Kidney (tissue), 14 donors: Measurements from ENCODE around the gene MRC2. TPM values are rescaled to one million over a fixed set of nuclear protein-coding genes. Genes with fewer than 3 reads are reported as not detected.

Source experiments
- DNase-seq, 5 donors: peaks; one replicate each; pipeline ENCODE4 v3.0.0-alpha.2; 2013 to 2020
- FAIRE-seq: peaks from 2 replicates; lab custom pipeline; 2012; peaks lifted over from hg19 to GRCh38; lab: Jason Lieb, UNC
- H3K27ac ChIP-seq, 2 donors: one replicate each; pipeline ENCODE4 v1.7.0; 2013; ENCODE audit warnings: low read depth in 2 of 2, low read length in 2 of 2, inconsistent platforms in 1 of 2
- H3K27me3 ChIP-seq: one replicate; pipeline ENCODE4 v1.7.1; 2013; ENCODE audit warnings: low read length, inconsistent platforms; ENCODE audit not compliant: control insufficient read depth, insufficient read depth
- H3K36me3 ChIP-seq, 3 donors: one replicate each; pipeline versions ENCODE4 v1.7.0 to v1.7.1; 2013; ENCODE audit warnings: low read length in 3 of 3, control low read depth in 1 of 3, inconsistent platforms in 1 of 3; ENCODE audit not compliant: insufficient read depth in 3 of 3, control insufficient read depth in 2 of 3
- H3K4me1 ChIP-seq, 3 donors: one replicate each; pipeline versions ENCODE4 v1.7.0 to v1.7.1; 2013; ENCODE audit warnings: low read length in 3 of 3, inconsistent platforms in 1 of 3, low read depth in 1 of 3; ENCODE audit not compliant: control insufficient read depth in 2 of 3, insufficient read depth in 2 of 3
- H3K4me3 ChIP-seq, 3 donors: one replicate each; pipeline versions ENCODE4 v1.7.0 to v1.8.1; 2013; ENCODE audit warnings: low read length in 3 of 3, control low read depth in 1 of 3, inconsistent platforms in 1 of 3
- H3K9ac ChIP-seq, 3 donors: one replicate each; pipeline versions ENCODE4 v1.7.0 to v1.7.1; 2013; ENCODE audit warnings: low read length in 3 of 3, control low read depth in 1 of 3, inconsistent platforms in 1 of 3
- H3K9me3 ChIP-seq, 3 donors: one replicate each; pipeline versions ENCODE4 v1.7.0 to v1.7.1; 2013; ENCODE audit warnings: low read length in 3 of 3, control low read depth in 1 of 3, inconsistent platforms in 1 of 3; ENCODE audit not compliant: control insufficient read depth in 2 of 3, insufficient read depth in 1 of 3
- CTCF ChIP-seq: IDR thresholded peaks from 3 replicates; pipeline ENCODE4 v1.5.1; 2012; ENCODE audit warnings: mild to moderate bottlenecking, moderate library complexity, borderline replicate concordance; ENCODE audit not compliant: insufficient read depth; ENCODE audit errors: extremely low read depth
- intact Hi-C: fragments of 100-400 bp; cut with DNase I; formaldehyde crosslinking; loops from one replicate; pipeline ENCODE4 v1.11.1; 2022
- polyA plus RNA-seq: library from polyadenylated mRNA; stranded (reverse); fragments of 350-450 nt; fragmentation: Illumina TruSeq; extraction: RNeasy Lipid Tissue Mini Kit (QIAGEN cat#74804); gene quantifications from one replicate; pipeline ENCODE4 v1.2.3, GENCODE V29; 2014; ENCODE audit warnings: low read depth, low replicate concordance; ENCODE audit not compliant: insufficient read depth
- total RNA-seq: library from RNA; stranded (reverse); fragmentation: NEBNext Ultra II Directional; extraction: Animal tissue kit (Norgen Biotek cat#: 25700); gene quantifications from one replicate; pipeline ENCODE4 v1.2.1, GENCODE V29; 2021
- donor health status: control.
- donor health status: control.
- donor health status: control.
- donor health status: control.
- donor health status: control.
- donor health status: DM: yes; HTN: yes; CAD: no.
- donor health status: Normal renal cell carcinoma (clear cell type).

MRC2 gene
- total and polyA plus RNA-seq, 2 donors from 2014 or later: 18.0 to 23.7 TPM

GRCh38 chr17:62656446-62656845 lies 29.0 kb downstream of the MRC2 start:
- no peak overlapping the region for H3K9ac ChIP-seq
- H3K36me3 ChIP-seq: no peaks in the 10 kb centered on the region
- H3K9me3 ChIP-seq: peaks cover 0 to 5% (median 0%) of the 10 kb centered on the region in 3 donors
- H3K4me3 ChIP-seq: no peak overlapping the region
- intact Hi-C loops: no loop called here
- DNase-seq (peak in 1 of 5 donors; percentile 26), FAIRE-seq (no peak)
- peaks cover 0 to 8% (median 3%) of the 10 kb centered on the region in 3 donors for H3K4me1 ChIP-seq
- H3K27ac ChIP-seq: no peak overlapping the region
- no peak for TF ChIP-seq CTCF
- no peaks in the 10 kb centered on the region for H3K27me3 ChIP-seq

GRCh38 chr17:62657145-62657665 lies 29.7 kb downstream of the MRC2 start:
- H3K27me3 ChIP-seq: no peaks in the 10 kb centered on the region
- no peaks in the 10 kb centered on the region for H3K36me3 ChIP-seq
- DNase-seq (no peak), FAIRE-seq (no peak)
- intact Hi-C loops: no loop called here
- no peak overlapping the region for H3K9ac ChIP-seq
- peaks cover 0 to 5% (median under 1%) of the 10 kb centered on the region in 3 donors for H3K4me1 ChIP-seq
- H3K4me3 ChIP-seq: no peak overlapping the region
- TF ChIP-seq CTCF: no peak
- H3K9me3 ChIP-seq: peaks cover 0 to 5% (median 0%) of the 10 kb centered on the region in 3 donors
- H3K27ac ChIP-seq: no peak overlapping the region

- no peak for FAIRE-seq
- DNase-seq: peak in 1 of 5 donors; percentile 49
- H3K36me3 ChIP-seq: no peaks in the 10 kb centered on the region
- no peak overlapping the region for H3K27ac ChIP-seq
- peaks cover 0 to 5% (median 0%) of the 10 kb centered on the region in 3 donors for H3K9me3 ChIP-seq
- H3K9ac ChIP-seq: no peak overlapping the region
- H3K4me3 ChIP-seq: no peak overlapping the region
- no peaks in the 10 kb centered on the region for H3K27me3 ChIP-seq
- intact Hi-C loops: no loop called here
- no peak for TF ChIP-seq CTCF
- H3K4me1 ChIP-seq: peaks cover 0 to 4% (median 0%) of the 10 kb centered on the region in 3 donors
Observed at GRCh38 chr17:62657690-62658089, 30.2 kb downstream of the MRC2 start.
